Spleen (tissue), 11 donors: ENCODE measurements around the gene ATP5F1D. TPM values are rescaled to one million over a fixed set of nuclear protein-coding genes. Genes with fewer than 3 reads are reported as not detected.

Experiments used
- DNase-seq: peaks from one replicate; pipeline ENCODE4 v3.0.0-alpha.2; 2020
- H3K27ac ChIP-seq, 8 donors: fragments of 200-600 bp; sonication (generic) in 7 of 8; 1 replicate in 4 of 8; 2 replicates in 4 of 8; pipeline versions ENCODE4 v1.5.0 to v1.8.0; 2016 to 2021; ENCODE audit warnings: inconsistent platforms in 4 of 8, mild to moderate bottlenecking in 4 of 8, moderate library complexity in 1 of 8
- H3K27me3 ChIP-seq, 7 donors: fragments of 200-600 bp; sonication (generic) in 6 of 7; replicated peaks in 1 of 7; 1 replicate in 4 of 7; 2 replicates in 3 of 7; pipeline versions ENCODE4 v1.5.0 to v1.8.0; 2016 to 2021; ENCODE audit warnings: inconsistent platforms in 3 of 7, mild to moderate bottlenecking in 1 of 7
- H3K36me3 ChIP-seq, 6 donors: fragments of 200-600 bp; sonication (generic) in 5 of 6; 1 replicate in 4 of 6; 2 replicates in 2 of 6; pipeline versions ENCODE4 v1.5.0 to v1.8.0; 2016 to 2021; ENCODE audit warnings: inconsistent platforms in 2 of 6
- H3K4me1 ChIP-seq, 6 donors: fragments of 200-600 bp; sonication (generic) in 5 of 6; 1 replicate in 3 of 6; 2 replicates in 3 of 6; pipeline versions ENCODE4 v1.5.0 to v1.8.0; 2016 to 2021; ENCODE audit warnings: inconsistent platforms in 3 of 6
- H3K4me3 ChIP-seq, 8 donors: fragments of 200-600 bp; sonication (generic) in 7 of 8; 1 replicate in 4 of 8; 2 replicates in 4 of 8; pipeline versions ENCODE4 v1.5.0 to v1.8.0; 2016 to 2021; ENCODE audit warnings: inconsistent platforms in 4 of 8, mild to moderate bottlenecking in 4 of 8, moderate library complexity in 2 of 8
- H3K9me3 ChIP-seq, 8 donors: fragments of 200-600 bp; sonication (generic) in 7 of 8; 1 replicate in 4 of 8; 2 replicates in 4 of 8; pipeline versions ENCODE4 v1.5.0 to v1.8.0; 2016 to 2021; ENCODE audit warnings: inconsistent platforms in 4 of 8
- CTCF ChIP-seq, 11 experiments: fragments of 200-600 bp in 7 of 11; fragments of 450-650 bp in 4 of 11; sonication (generic) in 4 of 11; IDR thresholded peaks in 8 of 11; conservative IDR thresholded peaks in 3 of 11; 1 replicate in 7 of 11; 2 replicates in 4 of 11; pipeline versions ENCODE4 v1.4.0 to v1.8.0; 2016 to 2021; ENCODE audit warnings: antibody characterized with exemption in 11 of 11, inconsistent platforms in 4 of 11, mild to moderate bottlenecking in 1 of 11
- POLR2A ChIP-seq, 3 donors: fragments of 450-650 bp; IDR thresholded peaks; one replicate each; pipeline ENCODE4 v1.5.1; 2017; ENCODE audit warnings: antibody characterized with exemption in 3 of 3, mild to moderate bottlenecking in 1 of 3
- POLR2AphosphoS5 ChIP-seq, 3 donors: sonication (generic); formaldehyde crosslinking; IDR thresholded peaks; one replicate each; pipeline ENCODE4 v1.5.1; 2017; ENCODE audit warnings: antibody characterized with exemption in 3 of 3
- WGBS, 5 donors: extraction: QIAGEN DNeasy Blood & Tissue Kit in 3 of 5; methylation state at CpG; one replicate each; pipeline versions ENCODE4 v1.1.5 to v1.1.7; 2013 to 2018; 5-methylcytosine and 5-hydroxymethylcytosine counted together
- intact Hi-C: fragments of 100-400 bp; cut with DNase I; formaldehyde crosslinking; loops from one replicate; pipeline ENCODE4 v1.15.0; 2023; ENCODE audit warnings: low total_unique reads
- polyA plus RNA-seq, 3 donors: library from polyadenylated mRNA; stranded (reverse); fragments of 200-250 nt; gene quantifications; one replicate each; pipeline ENCODE4 v1.2.1, GENCODE V29; 2013
- total RNA-seq, 7 donors: library from RNA; depleted of rRNA in 3 of 7; stranded (reverse); fragments of >200 nt in 3 of 7; fragmentation: NEBNext Ultra II Directional in 4 of 7; extraction: Animal tissue kit (Norgen Biotek cat#: 25700) in 4 of 7; gene quantifications; one replicate each; pipeline versions ENCODE4 v1.1.0 to v1.2.1, GENCODE V29; 2016 to 2021
- donor health status: healthy with polysubstance abuse.
- donor health status: DM: no; HTN: no; CAD: no; lungs with moderate emphysema.
- donor health status: DM: no; HTN: no; CAD: no.
- donor health status: Bipolar disorder and iron deficiency.
- donor health status: healthy.
- donor health status: DM: no; HTN: no; CAD: no.
- donor health status: DM: yes; HTN: yes; CAD: no.

The ATP5F1D gene
- total and polyA plus RNA-seq, 10 donors = 49.1 to 166 (median 121) TPM

- peaks cover 10 to 84% (median 68%) of the 10 kb centered on the region in 6 donors for H3K36me3 ChIP-seq
- TF ChIP-seq POLR2A (IDR thresholded peaks at IDR 0.05) = peak in 2 of 3 donors; percentile 75 to 79
- peak; percentile 90 to 91 (median 91) for TF ChIP-seq POLR2AphosphoS5 (IDR thresholded peaks at IDR 0.05)
- peak in 2 of 11 experiments; percentile 10 to 27 for TF ChIP-seq CTCF (IDR thresholded peaks at IDR 0.05 in 8 of 11, conservative IDR thresholded peaks at IDR 0.05 in 3 of 11)
- WGBS, 5 donors = 0 to 3% (median 0%) methylated on average over 14 to 98 of the region's 98 CpGs
These were observed 33.9 kb downstream of the ATP5F1D start, which contains the start of gene FAM174C for GRCh38 chr19:1275260-1275975. Gene FAM174C (plus strand): TSS chr19:1275530. CDS start chr19:1275550, 20 bp downstream.

GRCh38 chr19:1275976-1276627 lies 34.6 kb downstream of the ATP5F1D start:
- no peak for DNase-seq
- Histone ChIP-seq H3K4me3 (peak overlapping the region; percentile 42 to 83 (median 66)), H3K36me3 (peaks cover 10 to 81% (median 62%) of the 10 kb centered on the region in 6 donors), H3K27me3 (no peaks in the 10 kb centered on the region), H3K27ac (peak overlapping the region; percentile 92 to 100 (median 100)), H3K9me3 (no peaks in the 10 kb centered on the region), H3K4me1 (peaks cover 56 to 90% (median 68%) of the 10 kb centered on the region in 6 donors)
- intact Hi-C loops = loop anchor here (10.0 kb wide), 1 partner anchor 129 kb away; the partner anchor contains the start of genes DAZAP1 and GAMT
- WGBS, 5 donors = 6 to 14% (median 9%) methylated on average over 23 to 43 of the region's 43 CpGs
- TF ChIP-seq POLR2AphosphoS5 (IDR thresholded peaks at IDR 0.05) (peak in 2 of 3 donors; percentile 0 to 83), CTCF (IDR thresholded peaks at IDR 0.05 in 8 of 11, conservative IDR thresholded peaks at IDR 0.05 in 3 of 11) (no peak)

More at GRCh38 chr19:1275260-1275975, 33.9 kb downstream of the ATP5F1D start, which contains the start of gene FAM174C:
- Histone ChIP-seq H3K27me3 (no peaks in the 10 kb centered on the region), H3K4me3 (peak within 1 kb of the TSS; percentile 42 to 83 (median 66)), H3K27ac (peak within 1 kb of the TSS; percentile 92 to 100 (median 100)), H3K4me1 (peaks cover 63 to 93% (median 75%) of the 10 kb centered on the region in 6 donors), H3K9me3 (no peaks in the 10 kb centered on the region)
- DNase-seq = peak; percentile 98
- intact Hi-C loops = loop anchor here (10.0 kb wide), 1 partner anchor 129 kb away; the partner anchor contains the start of genes DAZAP1 and GAMT

- peaks cover 10 to 75% (median 56%) of the 10 kb centered on the region in 6 donors for H3K36me3 ChIP-seq
- peak overlapping the region; percentile 42 to 83 (median 66) for H3K4me3 ChIP-seq
- H3K4me1 ChIP-seq = peaks cover 51 to 85% (median 63%) of the 10 kb centered on the region in 6 donors
- WGBS, 5 donors = 43 to 60% (median 50%) methylated on average over 10 of the region's 10 CpGs
- peak; percentile 86 for DNase-seq
- intact Hi-C loops = loop anchor here (10.0 kb wide), 1 partner anchor 128 kb away; the partner anchor contains the start of genes DAZAP1 and GAMT
- TF ChIP-seq POLR2AphosphoS5 (IDR thresholded peaks at IDR 0.05) = no peak
- no peak for TF ChIP-seq CTCF (IDR thresholded peaks at IDR 0.05 in 8 of 11, conservative IDR thresholded peaks at IDR 0.05 in 3 of 11)
- no peak for TF ChIP-seq POLR2A (IDR thresholded peaks at IDR 0.05)
- H3K27me3 ChIP-seq = no peaks in the 10 kb centered on the region
- H3K9me3 ChIP-seq = no peaks in the 10 kb centered on the region
- H3K27ac ChIP-seq = peak overlapping the region in 6 of 8 donors; percentile 96 to 100 (median 100)
These were observed 35.1 kb downstream of the ATP5F1D start for GRCh38 chr19:1276628-1277022.
